ENCODE data around the gene ALDH18A1.

The ALDH18A1 gene

DNA sequence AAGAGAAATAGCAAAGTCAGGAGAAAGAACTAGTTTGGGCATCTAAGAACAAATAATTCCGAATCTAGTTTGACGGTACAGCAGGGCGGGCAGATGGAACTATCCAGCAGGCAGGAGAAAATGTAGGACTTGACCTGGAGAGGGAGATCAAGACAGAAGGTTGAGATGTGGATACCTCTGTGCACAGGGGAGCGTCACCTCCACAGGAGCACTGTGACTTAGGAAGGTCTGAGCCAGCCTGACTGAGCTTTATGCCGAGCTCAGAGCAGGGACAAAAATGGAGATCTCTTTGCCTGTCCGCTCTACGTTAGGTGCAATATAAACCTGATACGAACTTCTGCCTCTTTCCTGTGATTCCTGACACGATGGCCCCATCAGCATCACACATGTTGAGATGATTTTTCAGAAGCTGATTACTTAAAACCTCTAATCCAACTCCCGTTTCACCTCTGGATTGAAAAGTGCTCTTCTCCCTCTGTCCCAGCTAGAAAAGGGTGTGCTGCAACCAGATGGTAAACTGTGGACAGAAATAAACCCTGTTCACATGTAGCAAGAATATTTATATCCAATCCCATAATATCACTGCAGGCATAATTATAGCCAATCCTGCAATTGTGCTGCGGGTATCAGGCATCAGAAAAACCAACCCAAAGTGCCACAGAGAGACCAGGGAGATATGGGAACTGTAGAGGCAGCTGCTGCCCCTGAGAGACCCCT lies 81.7 kb downstream of the ALDH18A1 start:
- no peak overlapping the region for H3K4me3 ChIP-seq (ENCODE audit: low read depth, low read length)
- DNase-seq (ENCODE audit: low read depth), result no peak
- TF ChIP-seq, protein P1, sequence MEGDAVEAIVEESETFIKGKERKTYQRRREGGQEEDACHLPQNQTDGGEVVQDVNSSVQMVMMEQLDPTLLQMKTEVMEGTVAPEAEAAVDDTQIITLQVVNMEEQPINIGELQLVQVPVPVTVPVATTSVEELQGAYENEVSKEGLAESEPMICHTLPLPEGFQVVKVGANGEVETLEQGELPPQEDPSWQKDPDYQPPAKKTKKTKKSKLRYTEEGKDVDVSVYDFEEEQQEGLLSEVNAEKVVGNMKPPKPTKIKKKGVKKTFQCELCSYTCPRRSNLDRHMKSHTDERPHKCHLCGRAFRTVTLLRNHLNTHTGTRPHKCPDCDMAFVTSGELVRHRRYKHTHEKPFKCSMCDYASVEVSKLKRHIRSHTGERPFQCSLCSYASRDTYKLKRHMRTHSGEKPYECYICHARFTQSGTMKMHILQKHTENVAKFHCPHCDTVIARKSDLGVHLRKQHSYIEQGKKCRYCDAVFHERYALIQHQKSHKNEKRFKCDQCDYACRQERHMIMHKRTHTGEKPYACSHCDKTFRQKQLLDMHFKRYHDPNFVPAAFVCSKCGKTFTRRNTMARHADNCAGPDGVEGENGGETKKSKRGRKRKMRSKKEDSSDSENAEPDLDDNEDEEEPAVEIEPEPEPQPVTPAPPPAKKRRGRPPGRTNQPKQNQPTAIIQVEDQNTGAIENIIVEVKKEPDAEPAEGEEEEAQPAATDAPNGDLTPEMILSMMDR (IDR thresholded peaks at IDR 0.05; ENCODE audit: insufficient read depth, low read depth, low read length, missing control alignments), result no peak

- TF ChIP-seq, protein P1 (IDR thresholded peaks at IDR 0.05; ENCODE audit: insufficient read depth, low read depth, low read length, missing control alignments), result no peak
- DNase-seq (ENCODE audit: low read depth), result no peak
- no peak overlapping the region for H3K4me3 ChIP-seq (ENCODE audit: low read depth, low read length)
Measured at GRCh38 chr10:95573964-95574604, 82.4 kb downstream of the ALDH18A1 start.

DNA sequence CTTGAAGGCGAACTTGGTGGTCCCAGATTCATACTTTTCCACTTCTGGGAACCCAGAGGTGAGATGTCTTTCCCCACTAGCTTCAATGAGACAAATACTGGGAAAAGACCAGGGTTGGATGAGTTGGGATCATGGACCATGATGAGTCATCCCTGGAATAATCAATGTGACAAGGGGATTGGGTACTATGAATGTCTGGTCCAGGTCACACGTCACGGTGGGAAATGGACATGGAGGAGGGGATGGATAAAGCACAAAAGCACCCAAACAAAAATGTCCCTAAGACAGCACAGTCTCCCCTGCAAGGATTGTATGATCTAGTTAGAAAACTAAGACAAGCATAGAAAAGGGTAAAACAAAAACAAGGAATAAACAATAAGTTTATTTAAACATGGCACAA lies 83.0 kb downstream of the ALDH18A1 start:
- TF ChIP-seq, protein P1 (IDR thresholded peaks at IDR 0.05; ENCODE audit: insufficient read depth, low read depth, low read length, missing control alignments), result no peak
- no peak overlapping the region for H3K4me3 ChIP-seq (ENCODE audit: low read depth, low read length)
- DNase-seq (ENCODE audit: low read depth), result no peak

- TF ChIP-seq, protein P1 (IDR thresholded peaks at IDR 0.05; ENCODE audit: insufficient read depth, low read depth, low read length, missing control alignments), result no peak
- no peak for DNase-seq (ENCODE audit: low read depth)
- no peak overlapping the region for H3K4me3 ChIP-seq (ENCODE audit: low read depth, low read length)
Measured at GRCh38 chr10:95572131-95572820, 84.2 kb downstream of the ALDH18A1 start.

- TF ChIP-seq, protein P1 (IDR thresholded peaks at IDR 0.05; ENCODE audit: insufficient read depth, low read depth, low read length, missing control alignments), result no peak
- DNase-seq (ENCODE audit: low read depth), result no peak
- H3K4me3 ChIP-seq (ENCODE audit: low read depth, low read length), result no peak overlapping the region
Measured at GRCh38 chr10:95571390-95571789, 85.1 kb downstream of the ALDH18A1 start.

- no peak overlapping the region for H3K4me3 ChIP-seq (ENCODE audit: low read depth, low read length)
- DNase-seq (ENCODE audit: low read depth), result no peak
- TF ChIP-seq, protein P1 (IDR thresholded peaks at IDR 0.05; ENCODE audit: insufficient read depth, low read depth, low read length, missing control alignments), result no peak
Measured at GRCh38 chr10:95569368-95569767, 87.1 kb downstream of the ALDH18A1 start.

All from GM12865 (cell line).